Measurements from ENCODE around the gene ABCC3. TPM values are rescaled to one million over a fixed set of nuclear protein-coding genes. Genes with fewer than 3 reads are reported as not detected.
"Not testable (repeated sequence)": the region's sequence is repeated elsewhere in the genome, so short reads cannot be mapped to it uniquely, and the experiment has no call there.

ABCC3 gene
- total RNA-seq, 4 donors from 2014 or later: 1.5 to 19.2 (median 7.3) TPM

- no peaks in the 10 kb centered on the region for H3K27me3 ChIP-seq
- no peaks in the 10 kb centered on the region for H3K9me3 ChIP-seq
- peaks cover 0 to 77% (median 4%) of the 10 kb centered on the region in 3 donors for H3K36me3 ChIP-seq
- WGBS, 2 donors: 77 to 79% methylated on average over 7 of the region's 7 CpGs
- peaks cover 0 to 31% (median 0%) of the 10 kb centered on the region in 4 donors for H3K4me1 ChIP-seq
- no peak overlapping the region for H3K4me3 ChIP-seq
- DNase-seq (ENCODE audit: low spot score in 2 of 2): no peak
- H3K27ac ChIP-seq: no peak overlapping the region
- TF ChIP-seq CTCF (IDR thresholded peaks at IDR 0.05) (no peak), POLR2A (IDR thresholded peaks at IDR 0.05) (no peak), EP300 (IDR thresholded peaks at IDR 0.05) (no peak)
Observed at GRCh38 chr17:50699410-50699809, 64.7 kb downstream of the ABCC3 start.

GRCh38 chr17:50703162-50703561 is 68.5 kb downstream of the ABCC3 start:
- Histone ChIP-seq H3K27ac (no peak overlapping the region), H3K36me3 (peaks cover 0 to 46% (median 2%) of the 10 kb centered on the region in 3 donors), H3K9me3 (no peaks in the 10 kb centered on the region), H3K4me1 (peaks cover 0 to 50% (median 8%) of the 10 kb centered on the region in 4 donors), H3K27me3 (no peaks in the 10 kb centered on the region), H3K4me3 (no peak overlapping the region)
- no peak for TF ChIP-seq CTCF (IDR thresholded peaks at IDR 0.05)
- TF ChIP-seq EP300 (IDR thresholded peaks at IDR 0.05): no peak
- no peak for TF ChIP-seq POLR2A (IDR thresholded peaks at IDR 0.05)
- 89 to 93% methylated on average over 3 of the region's 3 CpGs for WGBS, 2 donors
- DNase-seq (ENCODE audit: low spot score in 2 of 2): no peak

- Histone ChIP-seq H3K27me3 (no peaks in the 10 kb centered on the region), H3K36me3 (peaks cover 0 to 18% (median 0%) of the 10 kb centered on the region in 3 donors), H3K27ac (peak within 1 kb of the TSS; percentile 95 to 100 (median 99)), H3K4me3 (peak within 1 kb of the TSS; percentile 66 to 84 (median 77)), H3K9me3 (no peaks in the 10 kb centered on the region), H3K4me1 (peaks cover 0 to 61% (median 20%) of the 10 kb centered on the region in 4 donors)
- peak; percentile 48 to 70 for TF ChIP-seq POLR2A (IDR thresholded peaks at IDR 0.05)
- TF ChIP-seq CTCF (IDR thresholded peaks at IDR 0.05): peak in 2 of 5 experiments; percentile 34 to 54
- TF ChIP-seq EP300 (IDR thresholded peaks at IDR 0.05): peak; percentile 7 to 91
- DNase-seq (ENCODE audit: low spot score in 2 of 2): peak; percentile 84 to 86
- 0 to 1% methylated on average over 15 to 54 of the region's 74 CpGs for WGBS, 2 donors
Observed at GRCh38 chr17:50707289-50708049, 72.8 kb downstream of the ABCC3 start, which contains the start of gene ANKRD40. Gene ANKRD40, minus strand, starts transcription at chr17:50707914. Its CDS starts 260 bp downstream, at chr17:50707654.

GRCh38 chr17:50708050-50709000 is 73.6 kb downstream of the ABCC3 start:
- TF ChIP-seq EP300 (IDR thresholded peaks at IDR 0.05) (peak; percentile 6 to 13), POLR2A (IDR thresholded peaks at IDR 0.05) (no peak), CTCF (IDR thresholded peaks at IDR 0.05) (no peak)
- peaks cover 0 to 53% (median 20%) of the 10 kb centered on the region in 4 donors for H3K4me1 ChIP-seq
- no peaks in the 10 kb centered on the region for H3K9me3 ChIP-seq
- peaks cover 0 to 13% (median 0%) of the 10 kb centered on the region in 3 donors for H3K36me3 ChIP-seq
- H3K27me3 ChIP-seq: no peaks in the 10 kb centered on the region
- 1 to 3% methylated on average over 6 of the region's 6 CpGs for WGBS, 2 donors
- no peak for DNase-seq (ENCODE audit: low spot score in 2 of 2)
- peak overlapping the region; percentile 47 to 78 (median 71) for H3K4me3 ChIP-seq
- H3K27ac ChIP-seq: peak overlapping the region; percentile 95 to 100 (median 99)

GRCh38 chr17:50709053-50709452 is 74.4 kb downstream of the ABCC3 start:
- H3K9me3 ChIP-seq; H3K27me3 ChIP-seq; H3K36me3 ChIP-seq; H3K4me3 ChIP-seq; DNase-seq (ENCODE audit: low spot score in 2 of 2): not testable (repeated sequence)
- H3K4me1 ChIP-seq: peaks cover 0 to 46% (median 20%) of the 10 kb centered on the region in 4 donors
- H3K27ac ChIP-seq: peak overlapping the region; percentile 95 to 100 (median 99)
- 76 to 77% methylated on average over 4 of the region's 4 CpGs for WGBS, 2 donors
